GM13977 (cell line): Measurements from ENCODE around the gene ASMTL.

ENCODE experiments used
- DNase-seq: peaks from one replicate; pipeline ENCODE4 v3.0.0; 2012; ENCODE audit warnings: low spot score
- CTCF ChIP-seq: IDR thresholded peaks from 2 replicates; pipeline ENCODE4 v1.5.1; 2012; ENCODE audit warnings: mild to moderate bottlenecking, control low read depth; ENCODE audit not compliant: insufficient read depth; ENCODE audit errors: extremely low read depth, missing control alignments
- in situ Hi-C: fragments of 300-500 bp; cut with MboI; formaldehyde crosslinking; loops from one replicate; pipeline ENCODE4 v1.12.0; 2022; ENCODE audit warnings: low sequenced_read_pairs, low pct_unique_long_range_greater_than_20kb, mixed read lengths, inconsistent platforms; ENCODE audit not compliant: unreplicated experiment

The ASMTL gene

DNA sequence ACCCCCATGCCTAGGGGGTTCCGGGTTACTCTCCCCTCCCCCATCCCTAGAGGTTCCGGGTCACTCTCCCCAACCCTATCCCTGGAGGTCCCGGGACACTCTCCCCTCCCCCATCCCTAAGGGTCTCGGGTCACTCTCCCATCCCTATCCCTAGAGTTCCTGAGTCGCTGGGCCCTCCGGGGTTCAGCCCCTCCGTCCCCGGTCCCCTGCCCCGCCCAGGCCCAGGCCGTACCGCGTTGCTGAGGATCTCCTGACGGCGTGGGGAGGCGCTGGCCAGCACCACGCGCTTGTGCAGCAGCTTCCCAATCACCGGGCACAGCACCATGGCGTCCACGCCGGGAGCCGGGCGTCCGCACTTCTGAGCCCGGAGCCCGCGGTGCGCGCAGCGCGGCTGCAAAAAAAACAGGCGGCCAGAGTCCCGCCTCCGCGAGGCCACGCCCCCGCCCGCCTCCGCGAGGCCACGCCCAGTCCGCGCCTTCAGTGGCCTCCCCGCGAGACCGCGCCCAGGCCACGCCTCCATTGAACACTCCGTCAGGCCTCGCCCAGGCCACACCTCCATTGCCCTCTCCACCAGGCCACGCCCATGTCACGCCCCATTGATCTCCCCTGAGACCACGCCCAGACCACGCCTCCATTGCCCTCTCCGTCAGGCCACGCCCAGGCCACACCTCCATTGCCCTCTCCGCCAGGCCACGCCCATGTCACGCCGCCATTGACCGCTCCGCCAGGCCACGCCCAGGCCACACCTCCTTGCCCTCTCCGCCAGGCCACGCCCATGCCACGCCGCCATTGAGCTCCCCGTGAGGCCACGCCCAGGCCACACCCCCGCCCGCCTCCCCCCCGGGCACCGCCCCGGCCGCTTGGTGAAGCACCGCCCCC lies at the start of gene ASMTL:
Gene ASMTL, minus strand, starts transcription at position 394 of the 879 bp plus-strand sequence. Its CDS starts 69 bp downstream, at position 325.
- no peak for TF ChIP-seq CTCF
- DNase-seq, result peak; percentile 99
- in situ Hi-C loops, result no loop called here

DNA sequence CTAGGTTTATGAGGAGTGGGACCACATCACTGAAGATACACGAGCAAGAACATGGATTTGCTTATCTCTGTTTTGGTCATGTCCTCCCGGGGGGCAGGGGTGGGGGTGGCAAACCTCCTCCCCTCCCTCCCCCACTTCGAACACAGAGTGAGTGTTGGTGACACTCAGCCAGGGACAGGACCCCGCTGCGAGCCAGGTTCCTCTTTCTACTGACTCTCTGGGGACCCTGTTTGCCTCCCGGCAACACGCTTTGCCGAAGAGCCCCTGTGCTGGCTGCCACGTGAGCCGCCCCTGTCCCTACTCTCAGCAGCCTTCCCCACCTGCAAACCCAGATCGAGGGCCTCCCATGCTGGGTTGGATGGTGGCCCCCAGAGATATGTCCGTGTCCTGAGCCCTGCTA lies 49.5 kb upstream of the ASMTL start:
- TF ChIP-seq CTCF, result no peak
- in situ Hi-C loops, result no loop called here
- DNase-seq, result peak; percentile 72

- no peak for TF ChIP-seq CTCF
- peak; percentile 75 for DNase-seq
- in situ Hi-C loops, result no loop called here
Measured at GRCh38 chrX:1500701-1501624, 48.3 kb upstream of the ASMTL start.

DNA sequence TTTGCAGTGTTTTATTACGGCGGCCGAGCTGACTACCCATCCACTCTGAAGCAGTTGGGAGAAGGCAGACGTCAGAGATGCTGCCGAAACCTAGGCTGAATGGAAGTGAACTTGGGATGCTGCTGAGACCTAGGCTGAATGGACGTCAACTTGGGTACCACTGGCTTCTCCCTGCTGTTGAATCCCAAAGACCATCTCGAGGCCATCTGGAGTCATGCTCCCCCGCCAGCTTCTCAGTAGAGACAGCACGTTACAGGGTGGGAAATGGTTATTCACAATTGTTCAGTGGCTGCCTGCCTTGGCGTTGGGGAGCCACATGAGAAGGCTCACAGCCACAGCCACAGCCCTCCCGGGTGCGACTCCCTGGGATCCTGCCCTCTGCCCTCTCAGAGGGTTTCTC lies 43.4 kb upstream of the ASMTL start:
- TF ChIP-seq CTCF, result no peak
- no peak for DNase-seq
- in situ Hi-C loops, result no loop called here

DNA sequence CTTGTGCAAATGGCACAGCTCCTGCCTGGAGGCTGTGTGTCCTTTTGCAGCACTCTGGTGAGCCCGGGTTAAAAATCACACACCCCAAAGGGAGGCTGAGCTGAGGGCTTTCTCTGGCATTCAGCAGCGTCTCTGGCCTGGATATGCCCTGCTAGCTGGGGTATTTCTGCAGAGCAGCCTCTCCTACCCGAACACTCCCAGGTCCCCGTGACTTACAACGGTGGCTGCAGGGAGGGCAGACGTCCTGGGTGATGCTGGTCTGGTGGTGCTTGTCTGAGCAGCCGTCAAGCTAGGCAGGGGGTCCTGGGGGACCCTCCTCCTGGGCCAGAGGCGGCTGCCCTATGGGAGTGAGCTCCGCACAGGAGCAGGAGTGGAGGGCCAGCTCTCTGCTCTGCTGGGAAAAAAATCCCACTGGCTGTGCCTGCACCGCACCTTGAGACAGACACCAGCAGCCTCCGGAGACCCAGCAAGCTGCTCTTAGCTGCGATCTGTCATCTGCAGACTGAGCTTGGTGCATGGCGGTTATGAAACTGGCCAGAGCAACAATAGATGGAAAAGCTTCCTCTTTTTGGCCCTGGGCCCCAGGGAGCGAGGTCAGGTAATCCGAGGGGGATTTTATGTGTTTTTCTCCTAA lies 41.3 kb upstream of the ASMTL start:
- peak; percentile 48 for DNase-seq
- in situ Hi-C loops, result no loop called here
- TF ChIP-seq CTCF, result no peak

- DNase-seq, result no peak
- in situ Hi-C loops, result no loop called here
- no peak for TF ChIP-seq CTCF
Measured at GRCh38 chrX:1493412-1493811, 40.7 kb upstream of the ASMTL start.
